DMS 273 treated with DMSO at 0.1 percent for 48 hours (cell line): Measurements from ENCODE around the gene OSGIN1.

Experiments
- DNase-seq: peaks from one replicate; lab custom pipeline; 2025; lab: John Stamatoyannopoulos, UW

The OSGIN1 gene

GRCh38 chr16:83957296-83957855, 4.3 kb downstream of the OSGIN1 start:
- DNase-seq = no peak

- DNase-seq = no peak
Measured at GRCh38 chr16:83958137-83958845, 5.3 kb downstream of the OSGIN1 start.

- DNase-seq = no peak
Measured at GRCh38 chr16:83958846-83959565, 6.0 kb downstream of the OSGIN1 start.

GRCh38 chr16:83959656-83960434, 6.8 kb downstream of the OSGIN1 start:
- DNase-seq = no peak

- no peak for DNase-seq
Measured at GRCh38 chr16:83960521-83961249, 7.6 kb downstream of the OSGIN1 start.

- DNase-seq = no peak
Measured at GRCh38 chr16:83961591-83961990, 8.6 kb downstream of the OSGIN1 start.

GRCh38 chr16:83963277-83964119, 10.5 kb downstream of the OSGIN1 start:
- DNase-seq = no peak

- no peak for DNase-seq
Measured at GRCh38 chr16:83964684-83965443, 11.8 kb downstream of the OSGIN1 start.

- DNase-seq = no peak
Measured at GRCh38 chr16:83965444-83966152, 12.6 kb downstream of the OSGIN1 start.

GRCh38 chr16:83966153-83966696, 13.2 kb downstream of the OSGIN1 start:
- no peak for DNase-seq

- DNase-seq = no peak
Measured at GRCh38 chr16:83967091-83967490, 14.1 kb downstream of the OSGIN1 start.

- no peak for DNase-seq
Measured at GRCh38 chr16:83967838-83968305, 14.8 kb downstream of the OSGIN1 start, which contains the start of gene NECAB2. TSS of gene NECAB2 (plus strand) at chr16:83968244. CDS start at chr16:83968649, 405 bp downstream.

GRCh38 chr16:83968306-83968851, 15.3 kb downstream of the OSGIN1 start:
- no peak for DNase-seq

GRCh38 chr16:83968891-83969649, 16.0 kb downstream of the OSGIN1 start:
- no peak for DNase-seq

GRCh38 chr16:83969771-83970429, 16.9 kb downstream of the OSGIN1 start:
- no peak for DNase-seq

- no peak for DNase-seq
Measured at GRCh38 chr16:83970430-83970815, 17.4 kb downstream of the OSGIN1 start.
